ENCODE data around the gene LGMN. TPM values are rescaled to one million over a fixed set of nuclear protein-coding genes. Genes with fewer than 3 reads are reported as not detected.

LGMN gene
- polyA plus RNA-seq, 3 donors = 1.7 to 3.3 (median 2.9) TPM

GRCh38 chr14:92679246-92679645 lies 69.2 kb downstream of the LGMN start:
- peaks cover 77 to 96% of the 10 kb centered on the region in 2 donors for H3K36me3 Mint-ChIP-seq
- peak overlapping the region in 3 of 7 donors; percentile 58 to 76 (median 71) for H3K27ac Mint-ChIP-seq
- no peak for DNase-seq
- Histone ChIP-seq H3K9me3 (replicated peaks in 1 of 2; ENCODE audit: control insufficient read depth in 1 of 2, insufficient read depth in 1 of 2, low read length in 2 of 2) (peaks cover 0 to 4% of the 10 kb centered on the region in 2 donors), H3K4me2 (replicated peaks; ENCODE audit: extremely low read depth, low read length, poor library complexity, severe bottlenecking) (no peak overlapping the region), H3K27me3 (ENCODE audit: control insufficient read depth in 2 of 2, insufficient read depth in 2 of 2, low read length in 2 of 2) (no peaks in the 10 kb centered on the region), H3K4me3 (replicated peaks in 1 of 3; ENCODE audit: low read depth in 2 of 3, low read length in 3 of 3) (no peak overlapping the region), H2AFZ (ENCODE audit: insufficient read depth, low read depth, low read length, poor library complexity, severe bottlenecking) (no peak overlapping the region), H3K4me1 (ENCODE audit: control insufficient read depth in 1 of 2, insufficient read depth in 2 of 2, low read length in 2 of 2) (peaks cover 43 to 48% of the 10 kb centered on the region in 2 donors), H4K20me1 (ENCODE audit: insufficient read depth, low read length) (peaks cover 100% of the 10 kb centered on the region), H3K27ac (ENCODE audit: low read depth in 1 of 2, low read length in 2 of 2) (peak overlapping the region in 1 of 2 donors; percentile 52), H3K9ac (ENCODE audit: insufficient read depth, low read length, poor library complexity, severe bottlenecking) (no peak overlapping the region), H3K79me2 (ENCODE audit: insufficient read depth, low read length) (peaks cover 95% of the 10 kb centered on the region), H3K36me3 (replicated peaks in 1 of 2; ENCODE audit: control insufficient read depth in 1 of 2, insufficient read depth in 2 of 2, low read length in 2 of 2) (peaks cover 78 to 98% of the 10 kb centered on the region in 2 donors)
- TF ChIP-seq CTCF (IDR thresholded peaks at IDR 0.05) = no peak
- peaks cover 0 to 2% (median 0%) of the 10 kb centered on the region in 3 donors for H3K27me3 Mint-ChIP-seq (ENCODE audit: low read depth in 3 of 3)
- H3K4me3 Mint-ChIP-seq = no peak overlapping the region
- H3K9me3 Mint-ChIP-seq = peaks cover 6 to 14% (median 9%) of the 10 kb centered on the region in 7 donors
- intact Hi-C loops (cut with micrococcal nuclease) = loop anchor here in 1 of 2 donors (5.0 kb wide), 1 partner anchor 67 kb away; no protein-coding TSS in a partner anchor
- 95% methylated on average over 3 of the region's 4 CpGs for WGBS (ENCODE audit: insufficient coverage)
- H3K4me1 Mint-ChIP-seq = peaks cover 40% of the 10 kb centered on the region

- H3K9me3 Mint-ChIP-seq = peaks cover 6 to 14% (median 9%) of the 10 kb centered on the region in 7 donors
- 95% methylated on average over 4 of the region's 5 CpGs for WGBS (ENCODE audit: insufficient coverage)
- Histone ChIP-seq H3K36me3 (replicated peaks in 1 of 2; ENCODE audit: control insufficient read depth in 1 of 2, insufficient read depth in 2 of 2, low read length in 2 of 2) (peaks cover 78 to 98% of the 10 kb centered on the region in 2 donors), H3K4me3 (replicated peaks in 1 of 3; ENCODE audit: low read depth in 2 of 3, low read length in 3 of 3) (no peak overlapping the region), H3K79me2 (ENCODE audit: insufficient read depth, low read length) (peaks cover 95% of the 10 kb centered on the region), H3K27me3 (ENCODE audit: control insufficient read depth in 2 of 2, insufficient read depth in 2 of 2, low read length in 2 of 2) (no peaks in the 10 kb centered on the region), H3K9me3 (replicated peaks in 1 of 2; ENCODE audit: control insufficient read depth in 1 of 2, insufficient read depth in 1 of 2, low read length in 2 of 2) (peaks cover 0 to 4% of the 10 kb centered on the region in 2 donors), H2AFZ (ENCODE audit: insufficient read depth, low read depth, low read length, poor library complexity, severe bottlenecking) (no peak overlapping the region), H3K27ac (ENCODE audit: low read depth in 1 of 2, low read length in 2 of 2) (peak overlapping the region in 1 of 2 donors; percentile 52), H3K9ac (ENCODE audit: insufficient read depth, low read length, poor library complexity, severe bottlenecking) (no peak overlapping the region), H3K4me1 (ENCODE audit: control insufficient read depth in 1 of 2, insufficient read depth in 2 of 2, low read length in 2 of 2) (peaks cover 48 to 53% of the 10 kb centered on the region in 2 donors), H3K4me2 (replicated peaks; ENCODE audit: extremely low read depth, low read length, poor library complexity, severe bottlenecking) (no peak overlapping the region), H4K20me1 (ENCODE audit: insufficient read depth, low read length) (peaks cover 100% of the 10 kb centered on the region)
- peaks cover 45% of the 10 kb centered on the region for H3K4me1 Mint-ChIP-seq
- TF ChIP-seq CTCF (IDR thresholded peaks at IDR 0.05) = no peak
- peak overlapping the region in 2 of 7 donors; percentile 60 to 75 for H3K27ac Mint-ChIP-seq
- intact Hi-C loops (cut with micrococcal nuclease) = loop anchor here in 1 of 2 donors (5.0 kb wide), 1 partner anchor 66 kb away; no protein-coding TSS in a partner anchor
- peaks cover 79 to 96% of the 10 kb centered on the region in 2 donors for H3K36me3 Mint-ChIP-seq
- H3K27me3 Mint-ChIP-seq (ENCODE audit: low read depth in 3 of 3) = peaks cover 0 to 2% (median 0%) of the 10 kb centered on the region in 3 donors
- H3K4me3 Mint-ChIP-seq = no peak overlapping the region
- DNase-seq = no peak
Measured at GRCh38 chr14:92678766-92679165, 69.7 kb downstream of the LGMN start.
